Measurements from ENCODE around the gene HINFP. TPM values are rescaled to one million over a fixed set of nuclear protein-coding genes. Genes with fewer than 3 reads are reported as not detected.

Gene HINFP
- total RNA-seq, 1 experiment from 2014 or later = 38.1 TPM

DNA sequence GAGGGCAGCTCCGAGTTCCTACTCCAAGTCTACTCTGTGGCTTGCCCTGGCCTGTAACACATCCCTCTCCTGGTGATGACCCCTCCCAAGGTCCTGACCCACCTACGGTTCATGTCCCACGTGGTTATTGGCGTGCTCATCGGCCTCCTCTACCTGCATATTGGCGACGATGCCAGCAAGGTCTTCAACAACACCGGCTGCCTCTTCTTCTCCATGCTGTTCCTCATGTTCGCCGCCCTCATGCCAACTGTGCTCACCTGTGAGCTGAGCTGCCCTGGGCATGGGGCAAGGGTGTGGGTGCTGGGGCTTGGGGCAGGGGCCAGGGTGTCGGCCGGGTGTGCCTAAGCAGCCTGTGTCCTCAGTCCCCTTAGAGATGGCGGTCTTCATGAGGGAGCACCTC is 37.1 kb downstream of the HINFP start:
- DNase-seq (ENCODE audit: low read depth, low spot score) (no peak), ATAC-seq (no peak)
- no peaks in the 10 kb centered on the region for H4K20me1 ChIP-seq (ENCODE audit: insufficient read depth)
- no peaks in the 10 kb centered on the region for H3K36me3 ChIP-seq (ENCODE audit: control insufficient read depth in 1 of 2, insufficient read depth in 2 of 2, low read length in 2 of 2)
- H3K9me3 ChIP-seq (ENCODE audit: control insufficient read depth in 1 of 2, insufficient read depth in 1 of 2, low read depth in 1 of 2, low read length in 2 of 2) = no peaks in the 10 kb centered on the region
- RAD21 ChIA-PET (ENCODE audit: low non-redundant PET in 1 of 2, low total read pairs in 2 of 2, uncharacterized antibody in 2 of 2, unreplicated experiment in 2 of 2) = no interaction called here
- no peaks in the 10 kb centered on the region for H3K79me2 ChIP-seq (ENCODE audit: insufficient read depth, low read length)
- POLR2A ChIA-PET = no interaction called here
- H3K27me3 ChIP-seq (ENCODE audit: insufficient read depth, low read length) = no peaks in the 10 kb centered on the region
- H3K27ac ChIP-seq (ENCODE audit: low read depth, low read length) = no peak overlapping the region
- peaks cover 8 to 11% of the 10 kb centered on the region in 2 experiments; a peak in 3 of 4 replicates for H3K4me1 ChIP-seq (ENCODE audit: control insufficient read depth in 1 of 2, insufficient read depth in 2 of 2, low read length in 2 of 2)
- intact Hi-C loops (cut with micrococcal nuclease) = no loop called here
- no peak overlapping the region for H2AFZ ChIP-seq (ENCODE audit: low read depth, low read length, poor library complexity, severe bottlenecking)
- no peak overlapping the region for H3K4me3 ChIP-seq (replicated peaks in 1 of 2; ENCODE audit: low read depth in 1 of 2, low read length in 2 of 2)
- TF ChIP-seq POLR2AphosphoS5 (IDR thresholded peaks at IDR 0.05; ENCODE audit: low read depth, low read length) = no peak
- TF ChIP-seq FOSL1 (IDR thresholded peaks at IDR 0.05; ENCODE audit: low read depth) = no peak
- TF ChIP-seq EZH2 (IDR thresholded peaks at IDR 0.05) = no peak
- TF ChIP-seq POLR2A (IDR thresholded peaks at IDR 0.05; ENCODE audit: borderline replicate concordance, extremely low read depth, insufficient read depth, insufficient read length) = no peak
- no peak for TF ChIP-seq SP1 (IDR thresholded peaks at IDR 0.05; ENCODE audit: low read depth)
- TF ChIP-seq, protein P1, sequence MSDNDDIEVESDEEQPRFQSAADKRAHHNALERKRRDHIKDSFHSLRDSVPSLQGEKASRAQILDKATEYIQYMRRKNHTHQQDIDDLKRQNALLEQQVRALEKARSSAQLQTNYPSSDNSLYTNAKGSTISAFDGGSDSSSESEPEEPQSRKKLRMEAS (IDR thresholded peaks at IDR 0.05) = no peak
- TF ChIP-seq, protein P2, sequence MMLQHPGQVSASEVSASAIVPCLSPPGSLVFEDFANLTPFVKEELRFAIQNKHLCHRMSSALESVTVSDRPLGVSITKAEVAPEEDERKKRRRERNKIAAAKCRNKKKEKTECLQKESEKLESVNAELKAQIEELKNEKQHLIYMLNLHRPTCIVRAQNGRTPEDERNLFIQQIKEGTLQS (IDR thresholded peaks at IDR 0.05) = no peak
- no peak overlapping the region for H3K4me2 ChIP-seq (ENCODE audit: low read length)
- H3K9ac ChIP-seq (ENCODE audit: low read length) = no peak overlapping the region
- CTCF ChIA-PET = no interaction called here
- BruUV-seq (replicated peaks) = no TSS peak
- H3K9me2 ChIP-seq (ENCODE audit: insufficient read depth) = no peaks in the 10 kb centered on the region

DNA sequence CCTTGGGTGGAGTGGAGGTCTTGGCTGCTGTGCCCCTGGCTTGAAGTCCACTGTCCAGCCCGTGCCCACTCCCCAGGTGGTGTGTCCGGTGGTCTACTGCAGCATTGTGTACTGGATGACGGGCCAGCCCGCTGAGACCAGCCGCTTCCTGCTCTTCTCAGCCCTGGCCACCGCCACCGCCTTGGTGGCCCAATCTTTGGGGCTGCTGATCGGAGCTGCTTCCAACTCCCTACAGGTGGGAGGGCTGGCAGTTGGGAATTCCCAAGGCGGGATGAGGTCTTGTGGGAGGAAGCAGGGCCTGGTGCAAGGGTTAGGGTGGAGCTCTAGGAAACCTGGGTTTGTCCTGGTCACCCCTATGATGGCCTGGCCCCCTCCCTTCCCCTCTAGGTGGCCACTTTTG is 38.8 kb downstream of the HINFP start:
- H3K4me3 ChIP-seq (replicated peaks in 1 of 2; ENCODE audit: low read depth in 1 of 2, low read length in 2 of 2) = no peak overlapping the region
- ChIA-PET CTCF (interaction anchor here (1.9 kb wide), 1 partner anchor 9 kb away, joined by 5 read pairs; the partner anchor contains the start of gene NLRX1), RAD21 (ENCODE audit: low non-redundant PET in 1 of 2, low total read pairs in 2 of 2, uncharacterized antibody in 2 of 2, unreplicated experiment in 2 of 2) (no interaction called here), POLR2A (no interaction called here)
- H3K9ac ChIP-seq (ENCODE audit: low read length) = no peak overlapping the region
- intact Hi-C loops (cut with micrococcal nuclease) = no loop called here
- ATAC-seq = no peak
- H3K27me3 ChIP-seq (ENCODE audit: insufficient read depth, low read length) = no peaks in the 10 kb centered on the region
- H3K4me2 ChIP-seq (ENCODE audit: low read length) = no peak overlapping the region
- H3K9me2 ChIP-seq (ENCODE audit: insufficient read depth) = no peaks in the 10 kb centered on the region
- no peak for DNase-seq (ENCODE audit: low read depth, low spot score)
- H3K9me3 ChIP-seq (ENCODE audit: control insufficient read depth in 1 of 2, insufficient read depth in 1 of 2, low read depth in 1 of 2, low read length in 2 of 2) = no peaks in the 10 kb centered on the region
- TF ChIP-seq, protein P3, sequence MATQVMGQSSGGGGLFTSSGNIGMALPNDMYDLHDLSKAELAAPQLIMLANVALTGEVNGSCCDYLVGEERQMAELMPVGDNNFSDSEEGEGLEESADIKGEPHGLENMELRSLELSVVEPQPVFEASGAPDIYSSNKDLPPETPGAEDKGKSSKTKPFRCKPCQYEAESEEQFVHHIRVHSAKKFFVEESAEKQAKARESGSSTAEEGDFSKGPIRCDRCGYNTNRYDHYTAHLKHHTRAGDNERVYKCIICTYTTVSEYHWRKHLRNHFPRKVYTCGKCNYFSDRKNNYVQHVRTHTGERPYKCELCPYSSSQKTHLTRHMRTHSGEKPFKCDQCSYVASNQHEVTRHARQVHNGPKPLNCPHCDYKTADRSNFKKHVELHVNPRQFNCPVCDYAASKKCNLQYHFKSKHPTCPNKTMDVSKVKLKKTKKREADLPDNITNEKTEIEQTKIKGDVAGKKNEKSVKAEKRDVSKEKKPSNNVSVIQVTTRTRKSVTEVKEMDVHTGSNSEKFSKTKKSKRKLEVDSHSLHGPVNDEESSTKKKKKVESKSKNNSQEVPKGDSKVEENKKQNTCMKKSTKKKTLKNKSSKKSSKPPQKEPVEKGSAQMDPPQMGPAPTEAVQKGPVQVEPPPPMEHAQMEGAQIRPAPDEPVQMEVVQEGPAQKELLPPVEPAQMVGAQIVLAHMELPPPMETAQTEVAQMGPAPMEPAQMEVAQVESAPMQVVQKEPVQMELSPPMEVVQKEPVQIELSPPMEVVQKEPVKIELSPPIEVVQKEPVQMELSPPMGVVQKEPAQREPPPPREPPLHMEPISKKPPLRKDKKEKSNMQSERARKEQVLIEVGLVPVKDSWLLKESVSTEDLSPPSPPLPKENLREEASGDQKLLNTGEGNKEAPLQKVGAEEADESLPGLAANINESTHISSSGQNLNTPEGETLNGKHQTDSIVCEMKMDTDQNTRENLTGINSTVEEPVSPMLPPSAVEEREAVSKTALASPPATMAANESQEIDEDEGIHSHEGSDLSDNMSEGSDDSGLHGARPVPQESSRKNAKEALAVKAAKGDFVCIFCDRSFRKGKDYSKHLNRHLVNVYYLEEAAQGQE (IDR thresholded peaks at IDR 0.05; ENCODE audit: low read depth) = no peak
- TF ChIP-seq CBX3 (IDR thresholded peaks at IDR 0.05; ENCODE audit: low read depth) (no peak), EZH2 (IDR thresholded peaks at IDR 0.05) (no peak)
- H3K79me2 ChIP-seq (ENCODE audit: insufficient read depth, low read length) = no peaks in the 10 kb centered on the region
- H4K20me1 ChIP-seq (ENCODE audit: insufficient read depth) = no peaks in the 10 kb centered on the region
- no peak overlapping the region for H3K27ac ChIP-seq (ENCODE audit: low read depth, low read length)
- no TSS peak for BruUV-seq (replicated peaks)
- H2AFZ ChIP-seq (ENCODE audit: low read depth, low read length, poor library complexity, severe bottlenecking) = no peak overlapping the region
- H3K36me3 ChIP-seq (ENCODE audit: control insufficient read depth in 1 of 2, insufficient read depth in 2 of 2, low read length in 2 of 2) = no peaks in the 10 kb centered on the region
- H3K4me1 ChIP-seq (ENCODE audit: control insufficient read depth in 1 of 2, insufficient read depth in 2 of 2, low read length in 2 of 2) = peaks cover 8 to 11% of the 10 kb centered on the region in 2 experiments; a peak in 3 of 4 replicates

All from HCT116 (cell line).